Panc1 (cell line): ENCODE measurements around the gene DENND4B.

Experiments used
- CTCF ChIP-seq: fragments of 450-650 bp; IDR thresholded peaks from 2 replicates; pipeline ENCODE4 v1.5.1; 2017; ENCODE audit warnings: mild to moderate bottlenecking
- POLR2AphosphoS5 ChIP-seq: IDR thresholded peaks from 2 replicates; pipeline ENCODE4 v1.6.1; 2012; ENCODE audit warnings: mild to moderate bottlenecking, low read depth, low read length, moderate library complexity
- REST ChIP-seq, 2 experiments: IDR thresholded peaks; 2 replicates each; pipeline ENCODE4 v1.6.1; 2011 to 2012; ENCODE audit warnings: low read depth in 2 of 2, control low read depth in 1 of 2, low read length in 1 of 2, mild to moderate bottlenecking in 1 of 2, moderate library complexity in 1 of 2; ENCODE audit not compliant: insufficient read depth in 1 of 2
- SIN3A ChIP-seq: IDR thresholded peaks from 2 replicates; pipeline ENCODE4 v1.6.1; 2012; ENCODE audit warnings: low read depth, mild to moderate bottlenecking, low read length, moderate library complexity, borderline replicate concordance; ENCODE audit not compliant: insufficient read depth
- TCF7L2 ChIP-seq: IDR thresholded peaks from 2 replicates; pipeline ENCODE4 v1.6.1; 2011; ENCODE audit warnings: mild to moderate bottlenecking, low read depth, low read length, inconsistent platforms

GRCh38 chr1:153880024-153880423, 66.5 kb downstream of the DENND4B start:
- TF ChIP-seq CTCF (no peak), REST (IDR thresholded peaks at IDR 0.05; ENCODE audit: insufficient read depth in 1 of 2, low read depth in 2 of 2, low read length in 1 of 2) (no peak), POLR2AphosphoS5 (no peak), TCF7L2 (no peak), SIN3A (no peak)
